Muscle layer of duodenum (tissue), 2 donors: ENCODE data around the gene IZUMO4.

Experiments used
- H3K27ac ChIP-seq: one replicate; pipeline ENCODE4 v1.7.0; 2013; ENCODE audit warnings: mild to moderate bottlenecking, low read length
- H3K27me3 ChIP-seq: one replicate; pipeline ENCODE4 v1.7.0; 2013; ENCODE audit warnings: low read depth, mild to moderate bottlenecking, control low read depth, low read length
- H3K36me3 ChIP-seq, 2 donors: one replicate each; pipeline ENCODE4 v1.7.0; 2013; ENCODE audit warnings: low read length in 2 of 2, control low read depth in 1 of 2, mild to moderate bottlenecking in 1 of 2; ENCODE audit not compliant: insufficient read depth in 2 of 2, control insufficient read depth in 1 of 2
- H3K4me1 ChIP-seq, 2 donors: one replicate each; pipeline ENCODE4 v1.7.0; 2013; ENCODE audit warnings: low read length in 2 of 2, mild to moderate bottlenecking in 2 of 2, control low read depth in 1 of 2, moderate library complexity in 1 of 2; ENCODE audit not compliant: insufficient read depth in 2 of 2, control insufficient read depth in 1 of 2
- H3K4me3 ChIP-seq, 2 donors: one replicate each; pipeline ENCODE4 v1.7.0; 2013; ENCODE audit warnings: low read length in 2 of 2, low read depth in 1 of 2, mild to moderate bottlenecking in 1 of 2
- H3K9me3 ChIP-seq, 2 donors: one replicate each; pipeline ENCODE4 v1.7.0; 2013; ENCODE audit warnings: low read length in 2 of 2, control low read depth in 1 of 2, mild to moderate bottlenecking in 1 of 2; ENCODE audit not compliant: control insufficient read depth in 1 of 2
- donor health status: healthy.

The IZUMO4 gene

GRCh38 chr19:2051773-2052704, 44.7 kb upstream of the IZUMO4 start:
- H3K27ac ChIP-seq: peak overlapping the region; percentile 75
- H3K4me1 ChIP-seq: peaks cover 17 to 47% of the 10 kb centered on the region in 2 donors
- H3K27me3 ChIP-seq: no peaks in the 10 kb centered on the region
- peaks cover 0 to 5% of the 10 kb centered on the region in 2 donors for H3K36me3 ChIP-seq
- no peaks in the 10 kb centered on the region for H3K9me3 ChIP-seq
- H3K4me3 ChIP-seq: peak overlapping the region; percentile 52 to 53

GRCh38 chr19:2053601-2054389, 42.9 kb upstream of the IZUMO4 start:
- Histone ChIP-seq H3K4me3 (no peak overlapping the region), H3K27me3 (no peaks in the 10 kb centered on the region), H3K4me1 (peaks cover 3 to 38% of the 10 kb centered on the region in 2 donors), H3K36me3 (peaks cover 0 to 5% of the 10 kb centered on the region in 2 donors), H3K9me3 (no peaks in the 10 kb centered on the region), H3K27ac (peak overlapping the region; percentile 8)

GRCh38 chr19:2054763-2055162, 42.0 kb upstream of the IZUMO4 start:
- H3K36me3 ChIP-seq: peaks cover 0 to 3% of the 10 kb centered on the region in 2 donors
- no peak overlapping the region for H3K27ac ChIP-seq
- no peak overlapping the region for H3K4me3 ChIP-seq
- no peaks in the 10 kb centered on the region for H3K27me3 ChIP-seq
- H3K4me1 ChIP-seq: peaks cover 6 to 39% of the 10 kb centered on the region in 2 donors
- no peaks in the 10 kb centered on the region for H3K9me3 ChIP-seq

GRCh38 chr19:2055931-2056836, 40.5 kb upstream of the IZUMO4 start:
- Histone ChIP-seq H3K27ac (peak overlapping the region; percentile 63), H3K36me3 (peaks cover 0 to 3% of the 10 kb centered on the region in 2 donors), H3K27me3 (no peaks in the 10 kb centered on the region), H3K9me3 (no peaks in the 10 kb centered on the region), H3K4me1 (peaks cover 6 to 50% of the 10 kb centered on the region in 2 donors), H3K4me3 (peak overlapping the region in 1 of 2 donors; percentile 54)

- Histone ChIP-seq H3K27me3 (no peaks in the 10 kb centered on the region), H3K4me3 (no peak overlapping the region), H3K4me1 (peaks cover 3 to 47% of the 10 kb centered on the region in 2 donors), H3K36me3 (peaks cover 0 to 3% of the 10 kb centered on the region in 2 donors), H3K9me3 (no peaks in the 10 kb centered on the region), H3K27ac (no peak overlapping the region)
Measured at GRCh38 chr19:2056837-2057192, 39.9 kb upstream of the IZUMO4 start.

- no peak overlapping the region for H3K4me3 ChIP-seq
- H3K4me1 ChIP-seq: peaks cover 11 to 50% of the 10 kb centered on the region in 2 donors
- H3K27ac ChIP-seq: no peak overlapping the region
- no peaks in the 10 kb centered on the region for H3K27me3 ChIP-seq
- no peaks in the 10 kb centered on the region for H3K9me3 ChIP-seq
- H3K36me3 ChIP-seq: peaks cover 0 to 3% of the 10 kb centered on the region in 2 donors
Measured at GRCh38 chr19:2057484-2058469, 38.9 kb upstream of the IZUMO4 start.

GRCh38 chr19:2058570-2059421, 37.9 kb upstream of the IZUMO4 start:
- Histone ChIP-seq H3K4me1 (peaks cover 11 to 53% of the 10 kb centered on the region in 2 donors), H3K27ac (peak overlapping the region; percentile 95), H3K4me3 (peak overlapping the region in 1 of 2 donors; percentile 89), H3K27me3 (no peaks in the 10 kb centered on the region), H3K9me3 (no peaks in the 10 kb centered on the region), H3K36me3 (peaks cover 0 to 3% of the 10 kb centered on the region in 2 donors)

GRCh38 chr19:2059422-2060201, 37.1 kb upstream of the IZUMO4 start:
- peak overlapping the region; percentile 66 to 89 for H3K4me3 ChIP-seq
- H3K4me1 ChIP-seq: peaks cover 11 to 61% of the 10 kb centered on the region in 2 donors
- no peaks in the 10 kb centered on the region for H3K27me3 ChIP-seq
- peak overlapping the region; percentile 95 for H3K27ac ChIP-seq
- H3K9me3 ChIP-seq: no peaks in the 10 kb centered on the region
- H3K36me3 ChIP-seq: peaks cover 0 to 3% of the 10 kb centered on the region in 2 donors
